Measurements from ENCODE around the gene C6orf136.
A peak's percentile ranks its signal among the peaks of the same experiment; 100 is the strongest.

DNA sequence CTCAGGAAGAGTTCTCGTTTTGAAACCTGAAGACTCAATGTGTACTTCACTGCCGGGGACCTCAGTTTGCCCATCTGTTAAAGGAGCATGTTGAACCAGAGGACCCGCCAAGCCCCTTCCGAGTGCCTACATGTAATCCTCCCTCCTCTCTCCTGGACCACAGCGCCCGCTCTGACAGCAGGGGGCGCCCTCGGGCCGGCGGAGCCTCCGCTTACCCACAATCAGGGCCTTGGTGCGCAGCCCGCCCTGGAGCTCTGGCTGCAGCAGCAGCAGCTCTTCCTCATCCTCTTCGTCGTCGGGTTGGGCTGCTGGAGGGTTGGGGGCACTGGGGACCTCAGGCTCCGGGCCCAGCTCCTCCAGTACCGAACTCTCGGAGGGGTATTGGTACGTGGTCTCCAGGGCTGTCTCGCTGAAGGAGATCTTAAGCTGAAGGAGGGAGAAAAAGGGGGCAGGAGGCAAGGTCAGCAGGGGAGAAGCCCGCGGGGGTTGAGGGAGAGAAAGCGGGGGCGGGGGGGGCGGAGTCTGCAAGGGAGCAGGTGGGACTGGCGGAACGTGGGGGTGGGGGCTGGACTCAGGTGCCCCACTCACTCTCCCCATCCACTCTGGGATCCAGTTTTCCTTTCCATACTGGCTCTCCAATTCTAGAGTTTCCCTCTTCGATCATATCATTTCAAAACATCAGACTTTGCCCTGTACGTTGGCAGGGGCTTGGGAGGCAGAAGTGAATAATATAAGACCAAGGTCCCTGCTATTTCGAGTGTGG lies 32.2 kb downstream of the C6orf136 start:
- TF ChIP-seq, protein P1, sequence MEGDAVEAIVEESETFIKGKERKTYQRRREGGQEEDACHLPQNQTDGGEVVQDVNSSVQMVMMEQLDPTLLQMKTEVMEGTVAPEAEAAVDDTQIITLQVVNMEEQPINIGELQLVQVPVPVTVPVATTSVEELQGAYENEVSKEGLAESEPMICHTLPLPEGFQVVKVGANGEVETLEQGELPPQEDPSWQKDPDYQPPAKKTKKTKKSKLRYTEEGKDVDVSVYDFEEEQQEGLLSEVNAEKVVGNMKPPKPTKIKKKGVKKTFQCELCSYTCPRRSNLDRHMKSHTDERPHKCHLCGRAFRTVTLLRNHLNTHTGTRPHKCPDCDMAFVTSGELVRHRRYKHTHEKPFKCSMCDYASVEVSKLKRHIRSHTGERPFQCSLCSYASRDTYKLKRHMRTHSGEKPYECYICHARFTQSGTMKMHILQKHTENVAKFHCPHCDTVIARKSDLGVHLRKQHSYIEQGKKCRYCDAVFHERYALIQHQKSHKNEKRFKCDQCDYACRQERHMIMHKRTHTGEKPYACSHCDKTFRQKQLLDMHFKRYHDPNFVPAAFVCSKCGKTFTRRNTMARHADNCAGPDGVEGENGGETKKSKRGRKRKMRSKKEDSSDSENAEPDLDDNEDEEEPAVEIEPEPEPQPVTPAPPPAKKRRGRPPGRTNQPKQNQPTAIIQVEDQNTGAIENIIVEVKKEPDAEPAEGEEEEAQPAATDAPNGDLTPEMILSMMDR (IDR thresholded peaks at IDR 0.05; ENCODE audit: low read depth, low read length) = peak; percentile 87
- TF ChIP-seq EZH2phosphoT487 (IDR thresholded peaks at IDR 0.05; ENCODE audit: low read depth) = no peak

Measured in OCI-LY3 (cell line).